ENCODE results near the gene ZNF488.

- TF ChIP-seq CTCF (IDR thresholded peaks at IDR 0.05; ENCODE audit: insufficient read depth, low read length): no peak
- no peak for TF ChIP-seq POLR2AphosphoS5 (IDR thresholded peaks at IDR 0.05; ENCODE audit: low read depth)
These were observed 23.6 kb downstream of the ZNF488 start for GRCh38 chr10:47360419-47361040.
